ENCODE data around the gene CEP68. TPM values are rescaled to one million over a fixed set of nuclear protein-coding genes. Genes with fewer than 3 reads are reported as not detected.
"Not testable (repeated sequence)": the region's sequence is repeated elsewhere in the genome, so short reads cannot be mapped to it uniquely, and the experiment has no call there.

Gene CEP68, protein sequence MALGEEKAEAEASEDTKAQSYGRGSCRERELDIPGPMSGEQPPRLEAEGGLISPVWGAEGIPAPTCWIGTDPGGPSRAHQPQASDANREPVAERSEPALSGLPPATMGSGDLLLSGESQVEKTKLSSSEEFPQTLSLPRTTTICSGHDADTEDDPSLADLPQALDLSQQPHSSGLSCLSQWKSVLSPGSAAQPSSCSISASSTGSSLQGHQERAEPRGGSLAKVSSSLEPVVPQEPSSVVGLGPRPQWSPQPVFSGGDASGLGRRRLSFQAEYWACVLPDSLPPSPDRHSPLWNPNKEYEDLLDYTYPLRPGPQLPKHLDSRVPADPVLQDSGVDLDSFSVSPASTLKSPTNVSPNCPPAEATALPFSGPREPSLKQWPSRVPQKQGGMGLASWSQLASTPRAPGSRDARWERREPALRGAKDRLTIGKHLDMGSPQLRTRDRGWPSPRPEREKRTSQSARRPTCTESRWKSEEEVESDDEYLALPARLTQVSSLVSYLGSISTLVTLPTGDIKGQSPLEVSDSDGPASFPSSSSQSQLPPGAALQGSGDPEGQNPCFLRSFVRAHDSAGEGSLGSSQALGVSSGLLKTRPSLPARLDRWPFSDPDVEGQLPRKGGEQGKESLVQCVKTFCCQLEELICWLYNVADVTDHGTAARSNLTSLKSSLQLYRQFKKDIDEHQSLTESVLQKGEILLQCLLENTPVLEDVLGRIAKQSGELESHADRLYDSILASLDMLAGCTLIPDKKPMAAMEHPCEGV
- polyA plus RNA-seq (ENCODE audit: insufficient read length in 4 of 4), result 10 to 100 TPM; 25.2 to 28.5 (median 28.3) TPM

DNA sequence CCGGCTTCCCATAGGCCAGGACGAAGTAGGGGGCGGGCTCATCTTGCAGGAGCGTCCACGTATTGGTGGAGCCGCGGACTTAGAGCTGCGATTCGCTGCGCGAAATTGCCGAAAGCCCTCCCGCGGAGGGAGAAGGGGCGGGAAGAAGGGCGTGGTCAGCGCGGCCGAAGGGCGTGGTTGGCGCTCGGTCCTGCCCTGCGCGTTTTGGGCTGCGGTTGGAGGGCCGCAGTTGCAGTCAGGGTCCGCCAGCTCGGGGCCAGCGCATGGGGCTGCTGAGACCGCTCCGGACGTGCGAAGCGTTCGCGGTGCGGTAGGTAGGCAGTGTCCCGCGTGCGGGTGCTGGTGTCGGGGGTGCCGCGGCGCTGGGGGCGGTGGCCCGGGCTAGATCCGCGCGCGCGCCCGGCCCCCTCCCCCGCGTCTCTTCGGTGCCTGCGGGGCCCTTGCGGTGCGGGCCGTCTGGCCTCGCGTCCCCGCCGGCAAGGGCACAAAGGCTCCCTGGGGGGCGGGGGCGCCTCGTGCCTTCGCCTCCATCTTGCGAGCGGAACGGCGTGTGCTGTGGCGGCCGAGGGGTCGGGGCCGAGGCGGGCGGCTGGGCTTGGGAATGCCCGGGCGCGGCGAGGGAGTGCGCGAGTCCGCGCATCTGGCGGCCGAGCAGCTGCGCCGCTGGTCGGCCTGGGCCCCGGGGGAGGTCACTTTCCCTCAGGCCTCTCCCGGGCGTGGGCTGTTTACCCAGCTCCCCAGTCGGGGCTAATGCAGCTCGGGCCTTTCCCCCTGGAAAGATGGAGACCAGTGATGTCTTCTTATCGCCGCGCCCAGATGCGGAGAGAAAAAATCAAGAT is at the start of gene CEP68:
Gene CEP68, plus strand, starts transcription at position 202 of the 839 bp plus-strand sequence. CDS start 13,029 bp downstream, outside the sequence.
- DNase-seq (ENCODE audit: low read depth in 4 of 4, low spot score in 3 of 4), result peak; percentile 90 to 94 (median 92)

DNA sequence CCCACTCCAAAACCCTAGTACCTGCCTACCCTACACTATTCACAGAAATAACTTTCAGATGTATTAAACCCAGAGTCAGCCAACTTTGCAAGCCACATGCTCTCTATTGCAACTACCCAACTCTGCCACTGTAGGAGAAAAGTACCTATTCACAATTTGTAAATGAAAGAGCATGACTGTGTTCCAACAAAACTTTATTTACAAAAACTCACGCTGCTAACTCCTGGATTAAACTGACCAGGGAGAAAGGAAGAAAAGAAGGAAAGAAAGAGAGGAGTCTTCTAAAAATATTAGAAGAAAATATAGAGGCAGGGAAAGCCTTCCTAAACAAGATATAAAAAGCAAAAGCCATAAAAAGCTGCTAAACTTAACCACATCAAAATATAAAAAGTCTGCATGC is 42.4 kb upstream of the CEP68 start:
- no peak for DNase-seq (ENCODE audit: low read depth in 4 of 4, low spot score in 3 of 4)

DNA sequence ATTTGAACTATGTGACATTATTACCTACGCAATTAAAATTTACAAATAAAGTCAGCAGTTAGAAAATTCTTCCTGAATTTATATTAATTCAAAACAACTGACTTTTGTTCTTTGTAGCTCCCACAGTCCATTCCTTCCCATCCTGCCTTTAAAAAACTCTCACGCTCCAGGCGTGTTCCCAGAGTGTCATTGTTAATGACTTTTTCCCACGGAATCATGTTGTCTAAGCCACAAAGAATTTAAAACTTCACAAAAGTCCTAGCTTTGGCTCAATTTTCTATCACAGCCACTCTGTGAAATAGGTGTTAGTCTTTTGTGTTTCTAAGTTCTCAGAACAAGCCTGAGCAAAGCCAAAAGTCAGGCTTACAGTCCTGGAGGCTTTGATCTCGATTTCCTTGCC is 40.5 kb upstream of the CEP68 start:
- DNase-seq (ENCODE audit: low read depth in 4 of 4, low spot score in 3 of 4), result no peak

GRCh38 chr2:65016789-65017188 is 39.4 kb upstream of the CEP68 start:
- DNase-seq (ENCODE audit: low read depth in 4 of 4, low spot score in 3 of 4), result no peak

DNA sequence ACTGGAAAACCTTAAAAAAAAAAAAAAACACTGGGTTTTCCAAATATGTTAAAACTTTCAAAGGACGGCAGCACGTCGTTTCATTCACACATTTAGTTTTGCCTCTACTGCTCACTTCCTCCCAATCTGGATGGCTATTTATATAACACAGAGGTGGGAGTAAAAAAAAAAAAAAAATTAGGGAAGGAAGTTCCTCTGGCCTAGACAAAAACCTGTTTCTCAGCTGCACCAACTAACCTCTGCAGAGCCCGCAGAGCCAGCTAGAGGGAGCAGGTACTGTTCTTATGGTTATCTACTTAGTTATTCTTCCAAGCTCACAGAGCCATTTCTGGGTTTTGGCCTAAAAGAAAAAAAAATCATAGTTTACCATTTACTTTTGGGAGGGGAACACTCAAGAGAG is 38.9 kb upstream of the CEP68 start:
- DNase-seq (ENCODE audit: low read depth in 4 of 4, low spot score in 3 of 4), result no peak

DNA sequence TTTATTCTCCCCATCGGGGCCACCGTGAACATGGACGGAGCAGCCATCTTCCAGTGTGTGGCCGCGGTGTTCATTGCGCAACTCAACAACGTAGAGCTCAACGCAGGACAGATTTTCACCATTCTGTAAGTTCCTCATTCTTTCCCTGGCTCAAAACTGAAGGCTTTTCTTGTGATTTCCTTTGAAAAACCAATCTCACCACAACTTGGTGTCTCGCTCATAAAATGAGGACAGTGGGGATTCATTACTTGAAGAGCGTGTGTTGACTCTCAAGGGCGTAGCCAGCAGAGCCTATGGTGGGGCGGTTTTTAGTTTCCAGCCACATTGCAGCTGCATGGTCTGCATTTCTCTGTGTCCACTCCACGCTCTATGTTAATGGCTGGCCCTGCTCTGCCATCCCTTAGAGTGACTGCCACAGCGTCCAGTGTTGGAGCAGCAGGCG is 38.1 kb upstream of the CEP68 start:
- DNase-seq (ENCODE audit: low read depth in 4 of 4, low spot score in 3 of 4), result no peak

DNA sequence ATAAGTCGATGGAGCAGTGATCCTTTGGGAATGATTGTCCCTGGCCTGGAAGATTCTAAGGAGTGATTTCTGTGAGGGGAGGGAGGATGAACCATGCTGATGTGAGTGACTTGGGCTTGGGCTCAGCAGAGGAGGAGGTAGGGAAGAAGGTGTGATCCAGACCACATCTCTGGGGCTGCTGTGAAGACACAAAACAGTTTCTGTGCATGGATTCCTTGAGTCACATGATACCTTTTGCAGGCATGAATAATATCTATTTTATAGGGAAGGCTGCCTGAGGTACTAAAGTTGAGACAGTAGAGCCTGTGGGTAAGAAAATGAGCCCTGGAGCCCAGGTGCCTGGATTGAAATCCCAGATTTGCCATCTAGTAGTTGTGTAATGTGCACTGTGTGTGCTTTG is 37.2 kb upstream of the CEP68 start:
- DNase-seq (ENCODE audit: low read depth in 4 of 4, low spot score in 3 of 4), result no peak

DNA sequence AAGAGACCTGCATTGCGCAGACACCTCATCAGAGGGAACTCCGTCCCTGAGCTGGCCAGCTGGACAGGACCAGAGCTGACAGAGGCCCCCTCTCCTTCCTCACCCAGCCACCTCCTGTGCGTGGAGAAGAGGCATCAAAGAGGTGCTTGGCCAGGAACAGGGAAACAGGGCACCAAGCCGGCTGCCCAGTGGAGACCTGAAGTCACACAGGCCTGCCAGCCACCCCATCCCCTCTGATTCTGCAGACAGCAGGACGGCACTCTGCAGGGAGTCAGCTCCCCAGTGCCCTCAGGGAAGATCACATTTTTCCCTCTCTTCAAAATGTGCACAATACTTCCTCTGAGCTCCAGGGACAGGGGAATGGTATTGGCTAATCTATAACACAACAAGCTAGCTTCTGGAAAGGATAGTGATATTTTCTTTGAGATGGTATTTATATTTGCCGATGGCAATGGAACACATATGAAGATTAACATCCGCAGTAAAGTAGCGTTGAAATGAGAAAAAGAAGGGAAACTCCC is 36.5 kb upstream of the CEP68 start:
- no peak for DNase-seq (ENCODE audit: low read depth in 4 of 4, low spot score in 3 of 4)

- DNase-seq (ENCODE audit: low read depth in 4 of 4, low spot score in 3 of 4), result not testable (repeated sequence)
These were observed 36.0 kb upstream of the CEP68 start for GRCh38 chr2:65020251-65020650.

DNA sequence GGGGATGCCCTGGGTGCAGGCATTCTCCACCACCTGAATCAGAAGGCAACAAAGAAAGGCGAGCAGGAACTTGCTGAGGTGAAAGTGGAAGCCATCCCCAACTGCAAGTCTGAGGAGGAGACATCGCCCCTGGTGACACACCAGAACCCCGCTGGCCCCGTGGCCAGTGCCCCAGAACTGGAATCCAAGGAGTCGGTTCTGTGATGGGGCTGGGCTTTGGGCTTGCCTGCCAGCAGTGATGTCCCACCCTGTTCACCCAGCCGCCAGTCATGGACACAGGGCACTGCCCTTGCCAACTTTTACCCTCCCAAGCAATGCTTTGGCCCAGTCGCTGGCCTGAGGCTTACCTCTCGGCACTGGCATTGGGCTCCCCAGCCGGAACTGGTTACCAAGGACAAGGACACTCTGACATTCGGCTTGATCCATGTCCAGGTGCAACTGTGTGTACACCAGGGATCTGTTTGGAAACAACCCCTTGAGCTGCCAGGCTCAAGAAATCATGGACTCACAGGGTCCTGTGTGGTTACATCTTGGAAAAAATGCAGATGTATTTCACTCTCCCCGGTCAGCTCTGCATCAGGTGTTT is 35.2 kb upstream of the CEP68 start:
- DNase-seq (ENCODE audit: low read depth in 4 of 4, low spot score in 3 of 4), result no peak

- no peak for DNase-seq (ENCODE audit: low read depth in 4 of 4, low spot score in 3 of 4)
These were observed 34.5 kb upstream of the CEP68 start for GRCh38 chr2:65021709-65022108.

DNA sequence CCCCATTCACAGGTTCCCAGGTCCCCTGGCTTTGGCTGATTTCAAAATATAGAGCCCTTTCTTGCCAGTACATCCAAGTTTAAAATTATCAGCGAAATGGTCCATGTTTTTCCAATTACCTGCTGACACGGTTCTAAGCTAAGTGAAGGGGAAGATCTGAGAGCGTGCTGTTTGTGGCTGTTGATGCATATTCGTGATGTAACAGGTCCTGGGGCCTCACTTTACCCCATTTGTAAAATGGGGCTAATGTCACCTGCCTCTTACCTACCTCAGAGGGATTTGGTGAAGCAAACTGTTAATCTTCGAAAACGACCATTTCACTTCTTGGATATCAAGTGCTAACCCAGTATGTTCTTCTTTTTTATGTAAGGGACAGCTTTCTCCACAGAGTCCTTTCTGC is 34.0 kb upstream of the CEP68 start:
- no peak for DNase-seq (ENCODE audit: low read depth in 4 of 4, low spot score in 3 of 4)

DNA sequence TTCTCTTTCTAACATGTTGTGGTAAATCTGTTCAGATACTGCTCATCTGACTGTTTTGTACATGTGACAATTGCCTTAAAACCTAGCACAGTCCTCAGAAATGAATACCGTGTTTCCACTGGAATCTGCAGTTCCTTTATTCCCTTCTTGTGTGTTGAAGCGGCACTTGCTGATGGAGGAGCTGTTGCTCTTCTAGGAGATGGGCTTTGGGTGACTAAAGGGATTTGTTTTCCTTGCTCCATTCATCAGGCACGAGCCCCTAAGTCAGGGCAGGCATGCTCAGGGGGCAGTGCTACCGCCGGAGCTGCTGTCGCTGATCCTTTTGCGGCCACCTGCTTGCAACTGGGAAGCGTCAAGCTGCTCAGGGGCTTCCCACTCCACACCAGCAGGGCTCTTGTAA is 32.5 kb upstream of the CEP68 start:
- no peak for DNase-seq (ENCODE audit: low read depth in 4 of 4, low spot score in 3 of 4)

DNA sequence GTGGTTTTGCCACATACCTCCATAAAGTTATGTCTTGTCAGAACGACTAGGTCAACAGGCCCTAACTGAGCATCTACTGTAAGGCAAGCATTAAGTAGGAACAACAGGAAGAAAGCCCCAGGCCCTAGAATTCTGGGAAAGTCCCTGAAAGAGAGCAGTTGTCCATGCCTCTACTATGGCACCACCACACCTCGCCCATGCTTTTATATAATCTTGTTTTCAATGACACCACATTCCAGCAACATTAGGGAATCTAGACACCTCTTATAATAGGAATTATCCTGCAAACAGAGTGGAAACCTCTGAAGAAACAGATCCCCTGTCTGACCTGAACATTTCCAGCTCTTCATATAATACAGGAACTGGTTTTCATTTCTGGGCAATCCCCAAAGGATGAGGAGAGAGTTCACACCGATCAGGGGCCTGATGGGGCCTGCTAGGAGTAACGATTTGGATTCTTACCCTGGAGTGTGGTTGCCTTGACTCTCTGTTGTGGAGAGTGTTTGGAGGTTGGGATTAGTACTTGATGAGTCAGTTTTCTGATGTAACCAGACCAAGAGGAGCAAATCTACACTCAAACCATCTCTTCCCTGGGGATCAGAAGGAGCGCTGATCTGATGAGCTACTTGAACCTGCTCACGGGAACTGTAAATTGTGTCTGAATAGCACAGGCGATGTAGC is 31.9 kb upstream of the CEP68 start:
- no peak for DNase-seq (ENCODE audit: low read depth in 4 of 4, low spot score in 3 of 4)

GRCh38 chr2:65025453-65026123 is 30.6 kb upstream of the CEP68 start:
- DNase-seq (ENCODE audit: low read depth in 4 of 4, low spot score in 3 of 4), result no peak

- no peak for DNase-seq (ENCODE audit: low read depth in 4 of 4, low spot score in 3 of 4)
These were observed 30.1 kb upstream of the CEP68 start for GRCh38 chr2:65026154-65026553.

- DNase-seq (ENCODE audit: low read depth in 4 of 4, low spot score in 3 of 4), result no peak
These were observed 29.3 kb upstream of the CEP68 start for GRCh38 chr2:65026704-65027464.

- no peak for DNase-seq (ENCODE audit: low read depth in 4 of 4, low spot score in 3 of 4)
These were observed 28.5 kb upstream of the CEP68 start for GRCh38 chr2:65027616-65028244.

Data from left renal pelvis (tissue), 4 donors.